Measurements from ENCODE around the gene USP30. TPM values are rescaled to one million over a fixed set of nuclear protein-coding genes. Genes with fewer than 3 reads are reported as not detected.

Gene USP30
- total RNA-seq, 1 experiment from 2014 or later: 7.8 TPM

DNA sequence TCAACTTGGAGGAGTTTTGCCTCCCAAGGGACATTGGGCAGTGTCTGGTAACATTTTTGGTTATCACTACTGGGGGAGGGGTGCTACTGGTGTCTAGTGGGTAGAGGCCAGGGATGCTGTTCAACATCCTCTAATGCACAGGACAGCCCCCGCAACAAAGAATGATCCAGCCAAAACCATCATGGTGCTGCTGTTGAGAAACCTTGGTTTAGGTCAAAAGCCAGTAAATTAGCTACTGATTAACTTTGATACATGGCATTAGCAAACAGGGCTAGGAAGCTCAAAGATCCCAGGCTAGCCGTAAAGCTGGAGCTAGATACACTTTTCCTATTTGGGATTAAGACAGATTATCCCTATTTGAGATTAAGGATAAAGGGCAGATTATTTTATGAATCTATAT is 32.0 kb downstream of the USP30 start:
- H3K4me1 Mint-ChIP-seq: no peaks in the 10 kb centered on the region
- Histone ChIP-seq H3K4ac (ENCODE audit: low read depth, low read length) (no peak overlapping the region), H3K79me1 (ENCODE audit: insufficient read depth, low read depth, low read length, poor library complexity, severe bottlenecking) (no peaks in the 10 kb centered on the region), H2BK12ac (ENCODE audit: insufficient read length, low read depth, low read length) (no peak overlapping the region), H3K23me2 (ENCODE audit: insufficient read length, low read depth, low read length, poor library complexity, severe bottlenecking) (no peaks in the 10 kb centered on the region), H2BK120ac (ENCODE audit: low read depth, low read length, poor library complexity, severe bottlenecking) (no peak overlapping the region), H4K91ac (ENCODE audit: insufficient read length, low read depth, low read length) (no peak overlapping the region), H2BK5ac (ENCODE audit: insufficient read length, low read length) (no peak overlapping the region), H3K56ac (ENCODE audit: insufficient read length, low read depth, low read length) (no peak overlapping the region), H3K27me3 (ENCODE audit: insufficient read depth, low read length) (no peaks in the 10 kb centered on the region), H3K79me2 (ENCODE audit: insufficient read depth, low read length) (no peaks in the 10 kb centered on the region), H3T11ph (ENCODE audit: low read length) (no peak overlapping the region), H3K4me2 (ENCODE audit: insufficient read depth, insufficient read length, low read length) (no peak overlapping the region), H3K14ac (ENCODE audit: insufficient read depth, low read length) (no peak overlapping the region), H2AFZ (ENCODE audit: low read length) (no peak overlapping the region), H3K27ac (ENCODE audit: insufficient read length, low read depth, low read length) (no peak overlapping the region), H2BK15ac (ENCODE audit: low read depth, low read length) (no peak overlapping the region), H4K5ac (ENCODE audit: insufficient read length, low read depth, low read length) (no peak overlapping the region), H2BK20ac (ENCODE audit: low read depth, low read length, poor library complexity, severe bottlenecking) (no peak overlapping the region), H4K8ac (replicated peaks; ENCODE audit: insufficient read length, low read depth, low read length) (no peak overlapping the region), H3K9me3 (ENCODE audit: control insufficient read depth, low read depth, low read length) (no peaks in the 10 kb centered on the region), H3K9ac (ENCODE audit: extremely low read depth, insufficient read length, low read length) (no peak overlapping the region), H4K20me1 (ENCODE audit: control insufficient read depth, insufficient read depth, insufficient read length) (no peaks in the 10 kb centered on the region), H3K4me1 (ENCODE audit: insufficient read depth, low read length) (no peaks in the 10 kb centered on the region), H3K18ac (ENCODE audit: insufficient read length, low read depth, low read length) (no peak overlapping the region), H3K23ac (ENCODE audit: insufficient read length, low read depth, low read length) (no peak overlapping the region), H2AK5ac (ENCODE audit: insufficient read length, low read length) (no peak overlapping the region)
- DNase-seq: no peak
- WGBS (ENCODE audit: extremely low coverage, insufficient read length, low lambda C conversion rate): no CpG with 5 or more reads among the region's 2 CpGs
- no peak overlapping the region for H3K4me3 Mint-ChIP-seq
- no peaks in the 10 kb centered on the region for H3K27me3 Mint-ChIP-seq (ENCODE audit: low read depth)
- TF ChIP-seq CTCF (conservative IDR thresholded peaks at IDR 0.05): no peak
- H3K27ac Mint-ChIP-seq: no peak overlapping the region
- H3K36me3 Mint-ChIP-seq (ENCODE audit: insufficient read depth in 1 of 3, low read depth in 3 of 3): peaks cover 5 to 34% (median 30%) of the 10 kb centered on the region in 3 experiments; a peak in 6 of 7 replicates
- H3K9me3 Mint-ChIP-seq: no peaks in the 10 kb centered on the region
